ENCODE measurements around the gene ZNF227. TPM values are rescaled to one million over a fixed set of nuclear protein-coding genes. Genes with fewer than 3 reads are reported as not detected.

Gene ZNF227
- total RNA-seq, 6 experiments from 2014 or later: 4.5 to 8.5 (median 6.8) TPM

- intact Hi-C loops (cut with DNase I): no loop called here
- H3K9me3 ChIP-seq: peaks cover 0 to 59% (median 31%) of the 10 kb centered on the region in 4 donors
- ATAC-seq (no peak), DNase-seq (no peak)
- 93% methylated on average over 2 of the region's 3 CpGs for WGBS (ENCODE audit: insufficient coverage, low coverage, low lambda C conversion rate, missing lambda C conversion rate)
- H3K36me3 ChIP-seq: peaks cover 7 to 51% (median 39%) of the 10 kb centered on the region in 4 donors
- no peaks in the 10 kb centered on the region for H3K4me1 ChIP-seq
- TF ChIP-seq POLR2A (IDR thresholded peaks at IDR 0.05) (no peak), CTCF (IDR thresholded peaks at IDR 0.05) (no peak)
- H3K4me3 ChIP-seq: no peak overlapping the region
- H3K27ac ChIP-seq: no peak overlapping the region
- H3K27me3 ChIP-seq: no peaks in the 10 kb centered on the region
Measured at GRCh38 chr19:44176590-44176989, 35.7 kb upstream of the ZNF227 start.

DNA sequence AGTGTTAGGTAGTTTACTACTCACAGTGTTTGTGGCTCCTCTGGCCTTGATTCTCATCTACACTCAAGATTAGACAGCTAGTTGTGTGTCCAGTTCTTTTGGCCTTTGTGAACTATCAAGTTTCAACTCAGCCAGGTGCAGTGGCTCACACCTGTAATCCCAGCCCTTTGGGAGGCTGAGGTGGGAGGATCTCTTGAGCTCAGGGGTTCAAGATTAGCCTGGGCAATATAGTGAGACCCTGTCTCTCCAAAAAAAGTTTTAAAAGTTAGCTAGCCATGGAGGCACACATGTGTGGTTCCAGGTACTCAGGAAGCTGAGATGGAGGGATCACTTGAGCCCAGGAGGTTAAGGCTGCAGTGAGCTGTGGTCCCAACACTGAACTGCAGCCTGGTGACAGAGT is 31.4 kb upstream of the ZNF227 start:
- Histone ChIP-seq H3K4me3 (no peak overlapping the region), H3K4me1 (no peaks in the 10 kb centered on the region), H3K36me3 (peaks cover 0 to 7% (median 2%) of the 10 kb centered on the region in 4 donors), H3K9me3 (peaks cover 0 to 58% (median 20%) of the 10 kb centered on the region in 4 donors), H3K27me3 (no peaks in the 10 kb centered on the region), H3K27ac (no peak overlapping the region)
- intact Hi-C loops (cut with DNase I): no loop called here
- ATAC-seq (no peak), DNase-seq (no peak)
- TF ChIP-seq POLR2A (IDR thresholded peaks at IDR 0.05) (no peak), CTCF (IDR thresholded peaks at IDR 0.05) (no peak)

DNA sequence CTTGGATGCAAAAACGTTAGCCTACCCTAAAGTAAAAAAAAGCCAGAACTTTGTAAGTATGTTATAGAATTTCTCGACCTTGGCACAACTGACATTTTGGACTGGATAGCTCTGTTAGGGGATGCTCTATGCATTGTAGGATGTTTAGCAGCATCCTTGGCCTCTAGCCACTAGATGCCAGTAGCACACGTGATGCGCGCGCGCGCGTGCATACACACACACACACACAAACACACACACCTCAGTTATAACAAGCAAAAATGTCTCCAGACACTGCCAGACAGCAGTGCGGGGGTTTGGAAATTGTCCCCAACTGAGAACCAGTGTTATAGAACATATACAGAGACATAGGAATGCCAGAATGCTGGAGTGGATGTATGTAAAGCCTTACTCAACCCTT is 30.2 kb upstream of the ZNF227 start:
- Histone ChIP-seq H3K27me3 (no peaks in the 10 kb centered on the region), H3K4me1 (no peaks in the 10 kb centered on the region), H3K27ac (no peak overlapping the region), H3K36me3 (no peaks in the 10 kb centered on the region), H3K4me3 (no peak overlapping the region), H3K9me3 (peaks cover 0 to 47% (median 15%) of the 10 kb centered on the region in 4 donors)
- TF ChIP-seq CTCF (IDR thresholded peaks at IDR 0.05): no peak
- TF ChIP-seq POLR2A (IDR thresholded peaks at IDR 0.05): no peak
- DNase-seq (no peak), ATAC-seq (no peak)
- intact Hi-C loops (cut with DNase I): no loop called here
- 66% methylated on average over 5 of the region's 10 CpGs for WGBS (ENCODE audit: insufficient coverage, low coverage, low lambda C conversion rate, missing lambda C conversion rate)

- no peak for TF ChIP-seq CTCF (IDR thresholded peaks at IDR 0.05)
- no peak for TF ChIP-seq POLR2A (IDR thresholded peaks at IDR 0.05)
- DNase-seq (no peak), ATAC-seq (no peak)
- H3K27me3 ChIP-seq: no peaks in the 10 kb centered on the region
- H3K4me1 ChIP-seq: no peaks in the 10 kb centered on the region
- H3K4me3 ChIP-seq: no peak overlapping the region
- intact Hi-C loops (cut with DNase I): no loop called here
- no peak overlapping the region for H3K27ac ChIP-seq
- peaks cover 0 to 11% (median 0%) of the 10 kb centered on the region in 4 donors for H3K9me3 ChIP-seq
- 80% methylated on average over 1 of the region's 6 CpGs for WGBS (ENCODE audit: insufficient coverage, low coverage, low lambda C conversion rate, missing lambda C conversion rate)
- H3K36me3 ChIP-seq: no peaks in the 10 kb centered on the region
Measured at GRCh38 chr19:44190020-44190419, 22.3 kb upstream of the ZNF227 start.

DNA sequence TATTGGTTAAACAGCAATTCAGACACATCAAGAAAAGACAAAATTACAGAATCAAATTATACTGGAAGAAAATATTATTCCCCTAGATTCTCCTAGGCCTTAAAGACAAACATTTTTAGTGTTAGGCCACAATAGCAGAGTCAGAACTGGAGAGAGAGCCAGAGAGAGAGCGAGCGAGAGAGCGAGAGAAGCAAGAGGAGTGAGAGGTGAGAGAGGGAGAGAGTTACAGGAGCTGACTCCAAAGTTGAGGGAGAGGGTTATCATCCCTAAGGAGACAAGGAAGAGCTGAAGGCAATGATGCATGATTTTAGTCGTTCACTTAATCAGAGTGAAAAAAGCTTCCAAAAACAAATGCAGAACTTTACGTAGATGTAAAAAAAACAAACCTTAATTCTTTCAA is 20.2 kb upstream of the ZNF227 start:
- no peak overlapping the region for H3K27ac ChIP-seq
- intact Hi-C loops (cut with DNase I): no loop called here
- no peaks in the 10 kb centered on the region for H3K4me1 ChIP-seq
- H3K9me3 ChIP-seq: peaks cover 0 to 6% (median 3%) of the 10 kb centered on the region in 4 donors
- no peak overlapping the region for H3K4me3 ChIP-seq
- WGBS (ENCODE audit: insufficient coverage, low coverage, low lambda C conversion rate, missing lambda C conversion rate): 69% methylated on average over 5 of the region's 5 CpGs
- no peak for ATAC-seq
- no peaks in the 10 kb centered on the region for H3K27me3 ChIP-seq
- TF ChIP-seq POLR2A (IDR thresholded peaks at IDR 0.05) (no peak), CTCF (IDR thresholded peaks at IDR 0.05) (no peak)
- DNase-seq: no peak
- H3K36me3 ChIP-seq: no peaks in the 10 kb centered on the region
